ENCODE data around the gene AMBP.

- no peak for TF ChIP-seq EZH2 (IDR thresholded peaks at IDR 0.05; ENCODE audit: insufficient read depth, poor library complexity, severe bottlenecking)
- TF ChIP-seq EZH2phosphoT487 (IDR thresholded peaks at IDR 0.05; ENCODE audit: insufficient read depth, low read depth), result no peak
These were observed 45.9 kb downstream of the AMBP start for GRCh38 chr9:114031948-114032840.
